IMR-90 (cell line): Measurements from ENCODE around the gene TNRC6A. TPM values are rescaled to one million over a fixed set of nuclear protein-coding genes. Genes with fewer than 3 reads are reported as not detected.

ENCODE experiments used
- ATAC-seq: fragments of 200-7000 bp; cut with Tn5 transposase; 2 replicates; pipeline ENCODE4 v1.9.1; 2020; ENCODE audit warnings: low read depth, mild to moderate bottlenecking, moderate library complexity
- BruUV-seq: library from RNA; stranded (reverse); fragments of 400-500 nt; replicated peaks from 2 replicates; lab custom pipeline; 2021; lab: Mats Ljungman, UMichigan
- CTCF ChIA-PET: fragments of 300-600 bp; formaldehyde crosslinking; extraction: SDS; loops from one replicate; lab custom pipeline; 2021; ENCODE audit warnings: antibody characterized with exemption; lab: Yijun Ruan, JAX
- POLR2A ChIA-PET: fragments of 300-600 bp; sonication (Branson Sonifier 250); formaldehyde crosslinking; loops from one replicate; lab custom pipeline; 2022; ENCODE audit warnings: antibody characterized with exemption; ENCODE audit not compliant: unreplicated experiment; lab: Charles Lee
- DNase-seq: peaks from one replicate; pipeline ENCODE4 v3.0.0; 2013
- H2AFZ ChIP-seq: replicated peaks from 2 replicates; pipeline ENCODE3; 2013; ENCODE audit warnings: low read length, mild to moderate bottlenecking; ENCODE audit not compliant: poor library complexity
- H2AK5ac ChIP-seq: 2 replicates; pipeline ENCODE4 v1.6.1; 2013; ENCODE audit warnings: low read depth, low read length, inconsistent platforms
- H2AK9ac ChIP-seq: replicated peaks from 2 replicates; pipeline ENCODE3; 2013; ENCODE audit warnings: mild to moderate bottlenecking, low read depth, low read length, moderate library complexity; ENCODE audit not compliant: poor library complexity
- H2BK120ac ChIP-seq: 2 replicates; pipeline ENCODE4 v1.6.1; 2013; ENCODE audit warnings: low read depth, low read length, inconsistent platforms
- H2BK15ac ChIP-seq: 3 replicates; pipeline ENCODE4 v1.6.1; 2013; ENCODE audit warnings: low read depth, low read length, inconsistent platforms
- H2BK20ac ChIP-seq: 2 replicates; pipeline ENCODE4 v1.6.1; 2013; ENCODE audit warnings: low read depth, mild to moderate bottlenecking, inconsistent platforms, low read length, moderate library complexity
- H2BK5ac ChIP-seq: 2 replicates; pipeline ENCODE4 v1.6.1; 2013; ENCODE audit warnings: mild to moderate bottlenecking, low read depth, low read length, inconsistent platforms; ENCODE audit not compliant: poor library complexity, severe bottlenecking
- H3K14ac ChIP-seq: replicated peaks from 2 replicates; pipeline ENCODE4 v1.6.1; 2013; ENCODE audit warnings: low read depth, low read length, inconsistent platforms
- H3K18ac ChIP-seq: 2 replicates; pipeline ENCODE4 v1.6.1; 2013; ENCODE audit warnings: low read depth, low read length, control low read depth
- H3K23ac ChIP-seq: 2 replicates; pipeline ENCODE4 v1.6.1; 2013; ENCODE audit warnings: low read depth, low read length, inconsistent platforms
- H3K27ac ChIP-seq: 2 replicates; pipeline ENCODE4 v1.5.1; 2013; ENCODE audit warnings: mild to moderate bottlenecking, control low read depth, low read length; ENCODE audit not compliant: insufficient read depth
- H3K27me3 ChIP-seq: 2 replicates; pipeline ENCODE4 v1.6.1; 2013; ENCODE audit warnings: low read length; ENCODE audit not compliant: control insufficient read depth, insufficient read depth
- H3K36me3 ChIP-seq: 2 replicates; pipeline ENCODE4 v1.6.1; 2013; ENCODE audit warnings: low read length, mixed read lengths; ENCODE audit not compliant: control insufficient read depth, insufficient read depth
- H3K4ac ChIP-seq: 2 replicates; pipeline ENCODE4 v1.6.1; 2013; ENCODE audit warnings: low read depth, low read length, inconsistent platforms
- H3K4me1 ChIP-seq: 2 replicates; pipeline ENCODE4 v1.6.1; 2013; ENCODE audit warnings: low read length, mixed read lengths; ENCODE audit not compliant: control insufficient read depth, insufficient read depth
- H3K4me2 ChIP-seq: 2 replicates; pipeline ENCODE4 v1.6.1; 2013; ENCODE audit warnings: low read depth, mild to moderate bottlenecking, control low read depth, low read length, moderate library complexity
- H3K4me3 ChIP-seq: 2 replicates; pipeline ENCODE4 v1.5.1; 2013; ENCODE audit warnings: low read depth, mild to moderate bottlenecking, control low read depth, low read length, moderate library complexity; ENCODE audit not compliant: insufficient read depth
- H3K56ac ChIP-seq: 2 replicates; pipeline ENCODE4 v1.6.1; 2013; ENCODE audit warnings: low read length, inconsistent platforms; ENCODE audit not compliant: insufficient read depth; ENCODE audit errors: extremely low read depth
- H3K79me1 ChIP-seq, 2 experiments: 2 replicates each; pipeline ENCODE4 v1.6.1; 2013; ENCODE audit warnings: low read length in 2 of 2, inconsistent platforms in 1 of 2, low read depth in 1 of 2
- H3K9ac ChIP-seq: 2 replicates; pipeline ENCODE4 v1.6.1; 2013; ENCODE audit warnings: low read depth, low read length, control low read depth
- H3K9me1 ChIP-seq: 2 replicates; pipeline ENCODE4 v1.6.1; 2013; ENCODE audit warnings: low read length, inconsistent platforms; ENCODE audit not compliant: insufficient read depth
- H3K9me3 ChIP-seq: 2 replicates; pipeline ENCODE4 v1.6.1; 2013; ENCODE audit warnings: low read length; ENCODE audit not compliant: control insufficient read depth, insufficient read depth
- H4K20me1 ChIP-seq: 2 replicates; pipeline ENCODE4 v1.6.1; 2013; ENCODE audit warnings: low read length, inconsistent platforms; ENCODE audit not compliant: insufficient read depth
- H4K5ac ChIP-seq: 2 replicates; pipeline ENCODE4 v1.6.1; 2013; ENCODE audit warnings: mild to moderate bottlenecking, low read depth, low read length, control low read depth
- H4K8ac ChIP-seq, 2 experiments: 2 replicates each; pipeline ENCODE4 v1.6.1; 2013; ENCODE audit warnings: low read depth in 2 of 2, low read length in 2 of 2, control low read depth in 1 of 2, inconsistent platforms in 1 of 2
- H4K91ac ChIP-seq: 2 replicates; pipeline ENCODE4 v1.6.1; 2013; ENCODE audit warnings: low read depth, low read length, inconsistent platforms; ENCODE audit not compliant: insufficient read depth
- BHLHE40 ChIP-seq: fragments of 150-350 bp; IDR thresholded peaks from 2 replicates; pipeline ENCODE4 v1.6.1; 2016; ENCODE audit warnings: mild to moderate bottlenecking, low read depth, low read length
- CEBPB ChIP-seq: IDR thresholded peaks from 2 replicates; pipeline ENCODE4 v1.6.1; 2012; ENCODE audit warnings: low read depth, low read length, improper control_type of control experiment
- CHD1 ChIP-seq: IDR thresholded peaks from 2 replicates; pipeline ENCODE4 v1.6.1; 2012; ENCODE audit warnings: low read depth, low read length, improper control_type of control experiment
- FOS ChIP-seq: fragments of 150-350 bp; IDR thresholded peaks from 2 replicates; pipeline ENCODE4 v1.6.1; 2016; ENCODE audit warnings: low read depth, low read length
- MAFK ChIP-seq: IDR thresholded peaks from 2 replicates; pipeline ENCODE4 v1.6.1; 2012; ENCODE audit warnings: low read depth, low read length, improper control_type of control experiment
- MAZ ChIP-seq: IDR thresholded peaks from 2 replicates; pipeline ENCODE4 v1.6.1; 2012; ENCODE audit warnings: low read depth, mild to moderate bottlenecking, low read length, improper control_type of control experiment, moderate library complexity, borderline replicate concordance
- MXI1 ChIP-seq: IDR thresholded peaks from 2 replicates; pipeline ENCODE4 v1.6.1; 2012; ENCODE audit warnings: low read depth, mild to moderate bottlenecking, low read length, moderate library complexity, borderline replicate concordance
- NFE2L2 ChIP-seq: fragments of 150-350 bp; IDR thresholded peaks from 2 replicates; pipeline ENCODE4 v1.6.1; 2016; ENCODE audit warnings: low read depth, mild to moderate bottlenecking, low read length
- RAD21 ChIP-seq: IDR thresholded peaks from 2 replicates; pipeline ENCODE4 v1.6.1; 2012; ENCODE audit warnings: low read length, improper control_type of control experiment
- WGBS, 2 experiments: methylation state at CpG; one replicate each; pipeline versions ENCODE4 v1.1.5 to v1.1.7; 2013; ENCODE audit warnings: missing lambda C conversion rate in 2 of 2; ENCODE audit not compliant: insufficient read length in 1 of 2; ENCODE audit errors: extremely low coverage in 2 of 2; 5-methylcytosine and 5-hydroxymethylcytosine counted together
- dilution Hi-C: fragments of 300-500 bp; cut with HindIII; formaldehyde crosslinking; loops from one replicate; pipeline ENCODE4 v1.14.3; 2018; ENCODE audit warnings: low sequenced_read_pairs; ENCODE audit not compliant: unreplicated experiment
- in situ Hi-C: fragments of 300-500 bp; cut with MboI; formaldehyde crosslinking; loops from 3 replicates; pipeline ENCODE4 v1.14.3; 2019; ENCODE audit warnings: low sequenced_read_pairs, inconsistent platforms, mixed read lengths
- intact Hi-C: fragments of 100-400 bp; cut with micrococcal nuclease; formaldehyde crosslinking; loops from 2 replicates; pipeline ENCODE4 v1.10.0; 2022
- polyA plus RNA-seq, 3 experiments: library from polyadenylated mRNA; depleted of rRNA; stranded (reverse); fragments of >200 nt; gene quantifications; 2 replicates each; pipeline ENCODE4 v1.2.3, GENCODE V29; 2012; ENCODE audit warnings: low replicate concordance in 1 of 3
- total RNA-seq: library from RNA; depleted of rRNA; stranded (reverse); fragments of >200 nt; gene quantifications from 2 replicates; pipeline ENCODE4 v1.2.3, GENCODE V29; 2012; rRNA removed
- TF ChIP-seq, protein P1 (sequence below): fragments of 150-350 bp; IDR thresholded peaks from 2 replicates; pipeline ENCODE4 v1.6.1; 2017; ENCODE audit warnings: mild to moderate bottlenecking, antibody characterized with exemption, low read length, low read depth

Gene TNRC6A
- total and polyA plus RNA-seq, 2 of the 4 experiments (the other 2 are of a cell fraction) = 32.4 to 42.3 TPM

DNA sequence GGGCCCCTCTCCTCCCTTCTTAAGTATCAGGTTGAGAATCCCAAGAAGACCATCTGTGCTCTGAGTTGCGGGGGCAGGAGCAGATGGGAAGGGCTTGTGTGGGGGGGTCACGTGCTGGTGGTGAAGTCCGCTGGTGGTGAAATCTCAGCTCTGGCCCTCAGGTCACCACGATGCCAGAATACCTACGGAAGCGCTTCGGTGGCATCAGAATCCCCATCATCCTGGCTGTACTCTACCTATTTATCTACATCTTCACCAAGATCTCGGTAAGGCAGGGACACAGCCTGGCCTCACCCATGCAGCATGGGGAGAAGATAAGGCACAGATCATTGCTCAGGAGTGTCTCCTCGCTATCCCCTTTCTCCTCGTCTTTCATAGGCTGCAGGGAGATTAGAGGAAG lies 146.0 kb downstream of the TNRC6A start:
- H3K56ac ChIP-seq = no peak overlapping the region
- no peak overlapping the region for H2AK5ac ChIP-seq
- H3K14ac ChIP-seq = no peak overlapping the region
- ATAC-seq = no peak
- no peak overlapping the region for H4K91ac ChIP-seq
- no peak overlapping the region for H3K9ac ChIP-seq
- no peaks in the 10 kb centered on the region for H3K9me3 ChIP-seq
- no peak overlapping the region for H2BK5ac ChIP-seq
- no peak overlapping the region for H3K27ac ChIP-seq
- peaks cover 8% of the 10 kb centered on the region for H3K27me3 ChIP-seq
- no peak overlapping the region for H2AFZ ChIP-seq
- H4K8ac ChIP-seq = no peak overlapping the region
- ChIA-PET CTCF (no interaction called here), POLR2A (no interaction called here)
- TF ChIP-seq FOS = no peak
- TF ChIP-seq MAZ = no peak
- TF ChIP-seq CHD1 = no peak
- no peak for TF ChIP-seq MXI1
- no peak for TF ChIP-seq MAFK
- no peak for TF ChIP-seq BHLHE40
- TF ChIP-seq, protein P1, sequence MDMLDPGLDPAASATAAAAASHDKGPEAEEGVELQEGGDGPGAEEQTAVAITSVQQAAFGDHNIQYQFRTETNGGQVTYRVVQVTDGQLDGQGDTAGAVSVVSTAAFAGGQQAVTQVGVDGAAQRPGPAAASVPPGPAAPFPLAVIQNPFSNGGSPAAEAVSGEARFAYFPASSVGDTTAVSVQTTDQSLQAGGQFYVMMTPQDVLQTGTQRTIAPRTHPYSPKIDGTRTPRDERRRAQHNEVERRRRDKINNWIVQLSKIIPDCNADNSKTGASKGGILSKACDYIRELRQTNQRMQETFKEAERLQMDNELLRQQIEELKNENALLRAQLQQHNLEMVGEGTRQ = no peak
- TF ChIP-seq NFE2L2 = no peak
- no peak for TF ChIP-seq RAD21
- no peak for TF ChIP-seq CEBPB
- dilution Hi-C loops = no loop called here
- H2BK120ac ChIP-seq = no peak overlapping the region
- H3K4me3 ChIP-seq = no peak overlapping the region
- in situ Hi-C loops = no loop called here
- H2BK15ac ChIP-seq = no peak overlapping the region
- no TSS peak for BruUV-seq
- intact Hi-C loops = no loop called here
- 68% methylated on average over 4 of the region's 10 CpGs; no CpG with 5 or more reads in 1 of the 2 experiments for WGBS, 2 experiments
- no peak overlapping the region for H2AK9ac ChIP-seq
- no peak overlapping the region for H3K18ac ChIP-seq
- no peaks in the 10 kb centered on the region for H3K9me1 ChIP-seq
- no peak overlapping the region for H3K4ac ChIP-seq
- H3K23ac ChIP-seq = no peak overlapping the region
- no peak overlapping the region for H4K5ac ChIP-seq
- H4K20me1 ChIP-seq = no peaks in the 10 kb centered on the region
- no peaks in the 10 kb centered on the region for H3K36me3 ChIP-seq
- no peak overlapping the region for H3K4me2 ChIP-seq
- no peak overlapping the region for H2BK20ac ChIP-seq
- no peaks in the 10 kb centered on the region for H3K4me1 ChIP-seq
- DNase-seq = no peak
- no peaks in the 10 kb centered on the region for H3K79me1 ChIP-seq

Other genes starting within 250 kb of the TNRC6A start
- gene RBBP6, start 190.1 kb upstream of the TNRC6A start, total RNA-seq = 7.2 and 13.6 TPM in 2 replicates
- gene RBBP6, start 190.1 kb upstream of the TNRC6A start, polyA plus RNA-seq (2012; rRNA removed) = 15.2 and 17.8 TPM in 2 replicates
- under 0.01 TPM in 1 of 2 replicates, not detected in the other for gene SLC5A11, start 116.3 kb downstream of the TNRC6A start, total RNA-seq
- gene SLC5A11, start 116.3 kb downstream of the TNRC6A start, polyA plus RNA-seq (2012; rRNA removed) = not detected in 2 replicates